GM13977 (cell line): Measurements from ENCODE around the gene METTL25B.

Source experiments
- DNase-seq: peaks from one replicate; pipeline ENCODE4 v3.0.0; 2012; ENCODE audit warnings: low spot score
- in situ Hi-C: fragments of 300-500 bp; cut with MboI; formaldehyde crosslinking; loops from one replicate; pipeline ENCODE4 v1.12.0; 2022; ENCODE audit warnings: low sequenced_read_pairs, low pct_unique_long_range_greater_than_20kb, mixed read lengths, inconsistent platforms; ENCODE audit not compliant: unreplicated experiment
- TF ChIP-seq, protein P1 (sequence below): IDR thresholded peaks from 2 replicates; pipeline ENCODE4 v1.5.1; 2012; ENCODE audit warnings: mild to moderate bottlenecking, control low read depth; ENCODE audit not compliant: insufficient read depth; ENCODE audit errors: extremely low read depth, missing control alignments

Gene METTL25B

DNA sequence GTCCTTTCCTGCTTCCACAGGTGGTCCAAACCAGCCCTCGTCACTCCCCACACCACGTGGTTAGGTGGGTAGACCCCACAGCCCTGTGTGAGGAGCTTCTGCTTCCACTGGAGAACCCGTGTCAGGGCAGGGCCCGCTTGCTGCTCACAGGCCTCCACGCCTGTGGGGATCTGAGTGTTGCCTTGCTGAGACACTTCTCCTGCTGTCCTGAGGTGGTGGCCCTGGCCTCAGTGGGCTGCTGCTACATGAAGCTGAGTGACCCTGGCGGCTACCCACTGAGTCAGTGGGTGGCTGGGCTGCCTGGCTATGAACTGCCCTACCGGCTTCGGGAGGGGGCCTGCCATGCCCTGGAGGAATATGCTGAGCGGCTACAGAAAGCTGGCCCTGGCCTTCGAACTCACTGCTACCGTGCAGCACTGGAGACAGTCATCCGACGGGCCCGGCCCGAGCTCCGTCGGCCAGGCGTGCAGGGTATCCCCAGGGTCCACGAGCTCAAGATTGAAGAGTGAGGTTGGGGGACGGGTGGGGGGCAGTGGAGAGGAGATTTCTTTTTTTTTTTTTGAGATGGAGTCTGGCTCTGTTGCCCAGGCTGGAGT, 5.8 kb downstream of the METTL25B start:
- TF ChIP-seq, protein P1, sequence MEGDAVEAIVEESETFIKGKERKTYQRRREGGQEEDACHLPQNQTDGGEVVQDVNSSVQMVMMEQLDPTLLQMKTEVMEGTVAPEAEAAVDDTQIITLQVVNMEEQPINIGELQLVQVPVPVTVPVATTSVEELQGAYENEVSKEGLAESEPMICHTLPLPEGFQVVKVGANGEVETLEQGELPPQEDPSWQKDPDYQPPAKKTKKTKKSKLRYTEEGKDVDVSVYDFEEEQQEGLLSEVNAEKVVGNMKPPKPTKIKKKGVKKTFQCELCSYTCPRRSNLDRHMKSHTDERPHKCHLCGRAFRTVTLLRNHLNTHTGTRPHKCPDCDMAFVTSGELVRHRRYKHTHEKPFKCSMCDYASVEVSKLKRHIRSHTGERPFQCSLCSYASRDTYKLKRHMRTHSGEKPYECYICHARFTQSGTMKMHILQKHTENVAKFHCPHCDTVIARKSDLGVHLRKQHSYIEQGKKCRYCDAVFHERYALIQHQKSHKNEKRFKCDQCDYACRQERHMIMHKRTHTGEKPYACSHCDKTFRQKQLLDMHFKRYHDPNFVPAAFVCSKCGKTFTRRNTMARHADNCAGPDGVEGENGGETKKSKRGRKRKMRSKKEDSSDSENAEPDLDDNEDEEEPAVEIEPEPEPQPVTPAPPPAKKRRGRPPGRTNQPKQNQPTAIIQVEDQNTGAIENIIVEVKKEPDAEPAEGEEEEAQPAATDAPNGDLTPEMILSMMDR = no peak
- DNase-seq = no peak
- in situ Hi-C loops = no loop called here

DNA sequence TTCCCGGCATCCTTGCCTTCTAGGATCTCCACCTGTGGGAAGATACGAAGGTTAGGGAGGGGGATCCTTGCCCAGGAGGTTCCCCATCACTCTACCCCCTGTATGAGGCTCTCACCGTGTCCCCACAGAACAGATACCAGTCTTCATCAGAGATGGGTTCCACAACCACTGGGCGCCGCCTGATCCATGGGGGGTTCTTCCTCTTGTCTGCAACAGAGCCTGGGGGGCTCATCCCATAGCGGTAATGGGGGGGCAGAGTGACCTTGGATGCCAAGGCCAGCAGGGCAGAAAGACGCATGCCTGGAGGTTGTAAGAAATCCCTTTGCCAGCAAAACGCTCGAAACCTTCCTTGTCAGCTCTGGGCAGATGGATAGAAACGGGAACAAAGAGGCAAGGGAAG, 10.1 kb downstream of the METTL25B start:
- no peak for DNase-seq
- TF ChIP-seq, protein P1 = no peak
- in situ Hi-C loops = no loop called here

DNA sequence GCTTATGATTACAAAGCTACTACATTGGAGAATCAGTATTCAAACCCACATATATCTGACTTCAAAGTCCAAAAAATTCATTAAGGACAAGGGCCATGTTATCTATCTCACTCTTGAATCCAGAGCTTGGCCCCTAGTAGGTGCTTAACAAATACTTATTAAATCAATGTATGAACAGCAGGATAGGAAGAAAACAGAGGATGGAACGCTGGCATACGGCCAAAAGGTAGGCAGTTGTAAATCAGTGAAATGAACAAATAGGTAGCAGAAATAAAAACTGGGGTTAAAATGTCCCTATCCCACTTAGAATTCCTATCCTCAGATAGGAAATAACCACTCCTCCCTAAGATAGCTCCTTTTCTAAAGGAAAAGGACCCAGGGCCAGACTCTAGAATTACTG, 10.6 kb downstream of the METTL25B start:
- in situ Hi-C loops = no loop called here
- DNase-seq = no peak
- TF ChIP-seq, protein P1 = no peak

DNA sequence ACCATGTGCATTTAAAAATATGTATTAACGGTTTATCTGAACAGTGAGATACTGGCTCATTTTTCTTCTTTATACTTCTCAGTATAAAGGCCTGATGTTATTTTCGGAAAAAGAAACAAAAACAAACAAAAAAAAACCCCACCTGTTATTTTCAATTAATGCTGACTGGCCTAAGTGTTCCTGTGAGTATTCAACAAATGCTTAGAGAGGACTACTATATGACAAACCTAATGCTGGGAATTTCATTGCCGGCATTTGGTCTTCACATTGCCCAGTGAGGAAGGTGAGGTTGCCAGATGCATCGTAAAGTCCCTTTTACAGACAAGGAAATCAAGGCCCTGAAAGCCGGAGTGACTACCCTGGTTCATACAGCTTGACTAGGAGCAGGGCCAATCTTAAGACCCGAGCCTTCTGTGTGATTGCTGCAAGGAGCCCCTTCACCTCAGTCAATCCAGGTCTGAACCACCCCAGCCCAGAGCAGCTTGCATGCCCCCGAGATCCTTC, 12.0 kb downstream of the METTL25B start:
- TF ChIP-seq, protein P1 = no peak
- in situ Hi-C loops = no loop called here
- DNase-seq = no peak

DNA sequence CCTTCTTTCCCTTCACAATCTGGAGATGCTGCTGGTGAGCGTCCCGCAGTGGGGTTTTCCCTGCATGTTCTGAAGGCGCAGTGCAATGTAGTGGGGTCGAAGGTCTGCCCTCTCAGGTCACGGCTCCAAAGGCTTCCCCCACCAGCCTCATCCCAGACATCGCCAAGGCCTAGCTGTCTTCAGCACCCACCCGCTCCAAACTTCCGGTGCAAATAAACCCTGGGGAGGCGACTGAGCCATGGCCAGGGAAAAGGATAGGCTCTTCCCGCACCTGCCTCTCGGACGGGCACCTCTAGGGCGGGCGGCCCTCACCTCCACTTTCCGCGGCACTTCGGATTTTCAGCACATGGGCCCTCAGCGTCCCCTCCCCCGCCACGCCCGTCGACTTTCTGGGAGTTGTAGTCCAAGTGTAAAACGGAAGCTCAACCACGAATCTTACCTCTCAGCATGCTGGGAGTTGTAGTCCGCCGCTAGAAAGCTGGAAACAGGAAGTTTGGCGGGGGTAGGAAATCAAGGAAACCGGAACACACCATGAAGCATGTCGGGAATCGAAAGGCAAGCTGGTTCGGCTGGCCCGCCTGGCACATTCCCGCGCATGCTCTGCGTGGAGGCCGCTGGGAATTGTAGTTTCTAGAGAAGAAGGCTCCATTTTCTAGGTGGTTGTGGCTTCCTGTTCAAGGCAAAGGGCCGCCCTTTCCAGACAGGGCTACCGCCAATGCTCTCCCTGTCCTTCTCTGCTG, 12.6 kb downstream of the METTL25B start, which contains the start of gene MRPL24:
Gene MRPL24, minus strand, starts transcription at position 348 of the 740 bp plus-strand sequence. CDS start 2,384 bp downstream, outside the sequence.
- peak; percentile 93 for DNase-seq
- in situ Hi-C loops = no loop called here
- TF ChIP-seq, protein P1 = no peak

DNA sequence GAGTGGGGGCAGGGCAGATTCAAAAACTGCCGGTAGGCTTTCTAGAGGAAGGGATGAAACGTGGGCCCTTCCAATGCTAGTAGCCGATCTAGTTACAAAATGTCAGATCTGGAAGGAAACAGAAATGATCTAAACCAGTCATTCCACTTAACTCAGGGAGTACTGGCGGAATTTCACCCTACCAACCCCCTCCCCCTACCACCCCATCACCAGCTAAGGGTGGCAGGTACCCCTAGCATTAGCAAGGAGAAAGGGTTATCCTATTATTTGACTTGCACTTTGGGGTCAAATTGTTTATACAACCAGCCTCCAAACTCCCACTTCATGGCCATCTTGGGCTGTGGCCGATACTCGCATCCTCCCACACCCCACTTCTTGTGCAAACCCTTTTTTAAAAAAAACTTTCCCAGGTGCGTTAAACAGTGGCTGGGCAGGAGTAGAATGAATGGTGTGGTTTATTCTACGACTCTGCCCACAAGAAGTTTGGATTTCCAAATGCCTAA, 13.3 kb downstream of the METTL25B start:
- in situ Hi-C loops = no loop called here
- TF ChIP-seq, protein P1 = no peak
- DNase-seq = no peak
